Neutrophil (primary cell): ENCODE results near the gene YY1.
"Not testable (repeated sequence)": the region's sequence is repeated elsewhere in the genome, so short reads cannot be mapped to it uniquely, and the experiment has no call there.

Source experiments
- H3K27ac ChIP-seq: fragments of 200-600 bp; sonication (generic); 2 replicates; pipeline ENCODE4 v1.5.1; 2016; ENCODE audit warnings: mild to moderate bottlenecking, moderate library complexity
- H3K27me3 ChIP-seq: fragments of 200-600 bp; sonication (generic); 2 replicates; pipeline ENCODE4 v1.6.0; 2016; ENCODE audit warnings: mild to moderate bottlenecking
- H3K36me3 ChIP-seq: fragments of 200-600 bp; sonication (generic); 2 replicates; pipeline ENCODE4 v1.5.1; 2017
- H3K4me1 ChIP-seq, 2 experiments: fragments of 200-600 bp in 1 of 2; sonication (generic) in 1 of 2; 1 replicate in 1 of 2; 2 replicates in 1 of 2; pipeline versions ENCODE4 v1.5.1 to v1.6.1; 2013 to 2016; ENCODE audit warnings: low read depth in 1 of 2, low read length in 1 of 2, mild to moderate bottlenecking in 1 of 2, moderate library complexity in 1 of 2; ENCODE audit not compliant: control insufficient read depth in 1 of 2, insufficient read depth in 1 of 2
- H3K4me3 ChIP-seq, 2 experiments: fragments of 200-600 bp in 1 of 2; sonication (generic) in 1 of 2; 1 replicate in 1 of 2; 2 replicates in 1 of 2; pipeline ENCODE4 v1.5.1; 2013 to 2016; ENCODE audit warnings: low read depth in 1 of 2, low read length in 1 of 2, mild to moderate bottlenecking in 1 of 2, moderate library complexity in 1 of 2
- H3K9me3 ChIP-seq: fragments of 200-600 bp; sonication (generic); 2 replicates; pipeline ENCODE4 v1.5.1; 2016
- TF ChIP-seq, protein P1 (sequence below): fragments of 200-600 bp; sonication (generic); IDR thresholded peaks from 2 replicates; pipeline ENCODE4 v1.5.1; 2016; ENCODE audit warnings: antibody characterized with exemption

Gene YY1

DNA sequence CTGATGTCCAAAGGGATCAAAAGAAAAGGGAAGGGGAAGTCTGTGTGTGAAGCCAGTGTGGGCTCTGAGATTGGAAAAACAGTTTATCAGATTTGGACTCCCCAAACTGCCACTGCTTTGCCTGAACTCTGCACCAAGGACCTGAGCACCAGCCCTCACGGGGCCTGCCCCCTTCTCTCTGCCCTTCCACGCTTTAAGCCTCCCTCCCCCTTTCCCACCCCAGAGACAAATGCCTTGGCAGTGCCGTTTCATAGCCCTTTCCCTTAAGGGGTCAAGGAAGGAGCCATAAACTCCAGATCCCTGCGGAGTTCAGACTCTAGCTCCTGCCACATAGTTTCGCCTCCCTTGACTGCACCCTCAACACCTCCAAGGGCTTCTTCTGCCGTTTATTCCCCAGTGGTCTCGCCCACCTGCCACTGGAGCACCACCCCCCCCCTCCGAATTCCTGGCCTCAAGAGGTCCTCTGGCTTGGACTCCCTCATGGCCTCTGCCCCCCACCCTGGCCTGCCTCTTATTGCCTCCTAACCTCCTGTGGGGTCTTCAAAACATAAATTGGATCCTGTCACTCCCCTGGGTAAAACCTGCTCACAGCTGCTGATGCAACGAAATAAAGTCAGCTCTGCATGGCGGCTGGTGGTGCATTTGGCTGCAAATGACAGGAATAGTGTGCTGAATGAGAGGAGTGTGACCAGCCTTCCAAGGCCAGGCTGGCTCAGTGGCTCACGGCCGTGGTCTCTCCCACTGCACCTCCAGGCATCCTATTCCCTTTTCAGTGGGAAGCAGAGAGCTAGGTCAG, 48.5 kb downstream of the YY1 start:
- H3K9me3 ChIP-seq = no peaks in the 10 kb centered on the region
- no peak overlapping the region for H3K27ac ChIP-seq
- peaks cover 21% of the 10 kb centered on the region for H3K36me3 ChIP-seq
- no peak overlapping the region for H3K4me3 ChIP-seq
- peaks cover 12 to 13% of the 10 kb centered on the region in 2 experiments for H3K4me1 ChIP-seq
- H3K27me3 ChIP-seq = no peaks in the 10 kb centered on the region
- TF ChIP-seq, protein P1, sequence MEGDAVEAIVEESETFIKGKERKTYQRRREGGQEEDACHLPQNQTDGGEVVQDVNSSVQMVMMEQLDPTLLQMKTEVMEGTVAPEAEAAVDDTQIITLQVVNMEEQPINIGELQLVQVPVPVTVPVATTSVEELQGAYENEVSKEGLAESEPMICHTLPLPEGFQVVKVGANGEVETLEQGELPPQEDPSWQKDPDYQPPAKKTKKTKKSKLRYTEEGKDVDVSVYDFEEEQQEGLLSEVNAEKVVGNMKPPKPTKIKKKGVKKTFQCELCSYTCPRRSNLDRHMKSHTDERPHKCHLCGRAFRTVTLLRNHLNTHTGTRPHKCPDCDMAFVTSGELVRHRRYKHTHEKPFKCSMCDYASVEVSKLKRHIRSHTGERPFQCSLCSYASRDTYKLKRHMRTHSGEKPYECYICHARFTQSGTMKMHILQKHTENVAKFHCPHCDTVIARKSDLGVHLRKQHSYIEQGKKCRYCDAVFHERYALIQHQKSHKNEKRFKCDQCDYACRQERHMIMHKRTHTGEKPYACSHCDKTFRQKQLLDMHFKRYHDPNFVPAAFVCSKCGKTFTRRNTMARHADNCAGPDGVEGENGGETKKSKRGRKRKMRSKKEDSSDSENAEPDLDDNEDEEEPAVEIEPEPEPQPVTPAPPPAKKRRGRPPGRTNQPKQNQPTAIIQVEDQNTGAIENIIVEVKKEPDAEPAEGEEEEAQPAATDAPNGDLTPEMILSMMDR = no peak

DNA sequence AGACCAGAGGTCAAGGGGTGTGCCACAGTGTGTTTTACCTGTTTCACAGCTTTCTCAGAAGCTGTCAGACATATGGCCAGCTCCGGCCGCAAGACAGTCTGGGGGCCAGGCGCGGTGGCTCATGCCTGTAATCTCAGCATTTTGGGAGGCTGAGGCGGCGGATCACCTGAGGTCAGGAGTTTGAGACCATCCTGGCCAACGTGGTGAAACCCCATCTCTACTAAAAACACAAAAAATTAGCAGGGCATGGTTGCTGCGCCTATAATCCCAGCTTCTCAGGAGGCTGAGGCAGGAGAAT, 49.0 kb downstream of the YY1 start:
- not testable (repeated sequence) for H3K27me3 ChIP-seq, H3K27ac ChIP-seq, H3K4me3 ChIP-seq, H3K9me3 ChIP-seq
- H3K36me3 ChIP-seq = peaks cover 26% of the 10 kb centered on the region
- H3K4me1 ChIP-seq = peaks cover 12 to 13% of the 10 kb centered on the region in 2 experiments

DNA sequence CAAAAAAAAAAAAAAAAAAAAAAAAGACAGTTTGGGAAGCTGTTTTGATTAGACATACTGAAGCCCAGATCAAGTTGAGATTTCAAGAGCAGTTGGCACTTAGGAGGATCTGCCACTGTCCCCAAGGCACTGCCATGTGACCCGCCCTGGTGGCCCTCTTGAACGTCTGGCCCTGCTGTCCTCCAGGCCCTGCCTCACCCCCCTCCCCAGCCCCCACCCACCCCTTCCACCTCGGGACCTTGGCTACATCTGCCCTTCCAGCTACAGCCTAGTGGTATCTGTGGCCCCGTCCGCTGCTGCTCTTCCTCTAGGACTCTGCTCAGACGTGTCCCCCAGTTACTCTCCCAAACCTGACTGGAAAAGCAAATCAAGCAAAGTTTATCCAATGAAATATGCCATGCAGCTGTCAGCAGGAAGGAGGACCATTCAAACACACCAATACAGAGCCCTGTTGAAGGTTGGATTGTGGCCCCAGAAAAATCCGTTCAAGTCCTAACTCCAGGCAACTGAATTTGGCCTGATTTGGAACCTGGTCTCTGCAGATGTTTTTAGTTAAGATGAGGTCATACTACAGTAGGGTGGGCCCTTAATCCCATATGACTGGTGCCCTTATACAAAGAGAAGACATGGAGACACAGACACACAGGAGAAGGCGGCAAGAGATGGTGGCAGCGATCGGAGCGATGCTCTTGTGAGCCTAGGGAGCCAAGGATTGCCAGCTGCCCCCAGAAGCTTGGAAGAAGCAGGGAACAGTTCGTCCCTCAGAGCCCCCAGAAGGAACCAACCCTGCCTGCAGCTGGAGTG, 49.6 kb downstream of the YY1 start:
- TF ChIP-seq, protein P1 = no peak
- Histone ChIP-seq H3K4me1 (peaks cover 12 to 13% of the 10 kb centered on the region in 2 experiments), H3K36me3 (peaks cover 26% of the 10 kb centered on the region), H3K9me3 (no peaks in the 10 kb centered on the region), H3K4me3 (no peak overlapping the region), H3K27me3 (no peaks in the 10 kb centered on the region), H3K27ac (no peak overlapping the region)

DNA sequence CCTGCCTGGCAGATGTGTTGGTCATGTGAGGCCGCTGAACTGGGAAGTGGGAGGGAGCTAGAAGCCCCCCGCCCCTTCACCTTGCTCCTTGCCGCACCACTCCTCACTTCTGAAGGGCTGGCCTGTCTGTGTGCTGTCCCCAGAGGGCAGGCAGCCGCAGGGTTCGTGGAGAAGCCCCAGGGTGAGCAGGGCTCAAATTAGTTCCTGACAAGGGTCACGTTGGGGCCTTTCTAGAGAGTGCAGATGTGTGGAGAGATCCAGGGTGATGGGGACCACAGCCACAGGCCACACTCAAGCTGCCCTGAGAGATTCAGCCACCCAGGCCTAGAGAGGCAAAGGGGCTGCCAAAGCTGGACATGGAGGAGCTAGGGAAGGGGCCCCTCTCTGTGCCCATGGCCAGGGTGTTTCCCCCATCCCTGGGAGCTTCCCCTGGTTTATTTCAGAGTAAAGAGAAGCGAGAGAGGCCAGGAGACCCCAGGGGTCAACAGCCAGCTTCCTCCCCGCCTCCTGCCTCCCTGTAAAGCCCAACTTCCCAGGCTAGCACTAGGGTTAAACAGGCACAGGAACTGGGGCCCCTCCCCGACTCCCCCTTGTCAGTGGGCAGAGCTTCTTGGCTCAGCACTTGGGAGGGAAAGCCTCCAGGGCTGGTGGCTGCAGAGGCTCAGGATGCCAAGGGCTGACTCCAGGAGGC, 51.1 kb downstream of the YY1 start:
- H3K27ac ChIP-seq = no peak overlapping the region
- TF ChIP-seq, protein P1 = no peak
- H3K9me3 ChIP-seq = no peaks in the 10 kb centered on the region
- peaks cover 26% of the 10 kb centered on the region for H3K36me3 ChIP-seq
- H3K4me1 ChIP-seq = peaks cover 6 to 7% of the 10 kb centered on the region in 2 experiments
- no peaks in the 10 kb centered on the region for H3K27me3 ChIP-seq
- no peak overlapping the region for H3K4me3 ChIP-seq

DNA sequence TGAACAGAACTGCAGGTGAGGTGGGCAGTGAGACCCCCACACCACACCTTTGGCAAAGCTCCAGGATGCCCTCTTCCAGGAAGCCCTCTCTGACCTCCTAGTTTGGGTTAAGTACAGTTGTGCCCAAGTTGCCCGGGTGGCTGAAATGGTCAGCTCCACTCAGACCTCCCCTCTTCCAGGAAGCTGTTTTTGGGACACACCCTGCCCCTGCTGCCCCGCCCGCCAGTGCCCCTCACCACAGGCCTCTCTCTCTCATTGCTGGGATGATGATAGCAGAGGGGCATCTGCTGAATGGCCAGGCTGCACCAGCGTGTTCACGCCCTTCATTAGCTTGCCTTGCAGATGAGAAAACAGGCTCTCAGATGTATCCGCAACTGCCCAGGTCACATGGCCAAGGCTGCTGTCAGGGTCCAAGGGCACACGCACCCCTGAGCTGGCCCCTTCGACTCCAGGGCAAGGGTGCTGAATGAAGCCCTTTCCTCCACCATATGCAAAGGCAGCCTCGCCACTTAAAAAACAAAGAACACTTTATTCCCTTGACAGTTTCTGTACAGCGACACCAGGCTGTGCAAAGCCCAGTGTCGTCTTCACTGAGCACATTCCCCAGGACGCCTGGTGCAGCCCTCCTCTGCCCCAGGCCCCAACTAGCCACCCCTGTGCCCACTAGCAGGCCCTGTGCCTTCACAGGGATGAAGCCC, 51.8 kb downstream of the YY1 start:
- Histone ChIP-seq H3K36me3 (peaks cover 26% of the 10 kb centered on the region), H3K4me3 (no peak overlapping the region), H3K27ac (no peak overlapping the region), H3K4me1 (peaks cover 5 to 7% of the 10 kb centered on the region in 2 experiments), H3K27me3 (no peaks in the 10 kb centered on the region), H3K9me3 (no peaks in the 10 kb centered on the region)
- TF ChIP-seq, protein P1 = no peak
